ENCODE results near the gene ZMYM1.

The ZMYM1 gene

DNA sequence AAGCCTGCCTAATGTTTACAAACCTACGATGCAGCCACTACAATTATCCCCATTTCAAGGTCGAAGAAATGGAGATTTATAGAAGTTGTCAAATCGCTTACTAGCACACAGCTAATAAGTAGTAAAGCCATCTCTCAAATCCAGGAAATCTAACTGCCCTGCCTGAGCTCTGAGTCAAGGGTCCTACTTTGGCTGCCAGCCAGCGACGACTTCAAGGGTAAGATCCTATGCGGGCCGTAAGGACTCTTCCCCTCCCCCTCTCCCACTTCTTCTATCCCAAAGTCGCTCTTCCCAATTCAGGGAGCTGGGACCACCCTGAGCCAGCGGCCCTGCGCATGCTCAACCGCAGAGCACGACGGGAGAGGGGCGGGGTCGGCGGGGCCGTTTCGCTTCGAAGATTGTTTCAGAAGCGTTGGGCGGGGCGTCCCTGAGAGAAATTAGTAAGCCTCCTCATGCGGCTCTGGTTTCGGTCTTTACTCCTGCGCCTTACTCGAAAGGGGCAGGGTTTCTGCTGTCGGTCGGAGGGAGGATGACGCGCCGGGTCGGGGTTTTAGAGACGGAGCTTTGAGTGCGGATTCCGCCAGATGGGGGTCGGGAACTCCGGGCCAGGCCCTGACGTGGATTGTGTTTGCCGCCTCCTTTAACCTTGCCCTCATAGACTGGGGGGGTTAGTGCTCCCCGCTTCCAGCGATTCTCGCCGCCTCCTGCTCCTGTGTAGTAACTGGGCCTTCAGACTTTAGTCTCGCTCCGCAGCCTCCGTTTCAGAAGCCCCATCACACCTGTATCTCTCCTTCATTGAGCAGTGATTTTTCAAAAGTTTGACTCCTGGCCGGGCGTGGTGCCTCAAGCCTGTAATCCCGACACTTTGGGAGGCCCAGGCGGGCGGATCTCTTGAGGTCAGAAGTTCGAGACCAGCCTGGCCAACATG lies at the start of gene ZMYM1:
Gene ZMYM1, plus strand, starts transcription at position 383 of the 928 bp plus-strand sequence. CDS start 14,603 bp downstream, outside the sequence.
- TF ChIP-seq ZNF70 (CRISPR knock-in tag; IDR thresholded peaks at IDR 0.05), result peak; percentile 90
- no peak for TF ChIP-seq RARB (CRISPR knock-in tag; IDR thresholded peaks at IDR 0.05)
- TF ChIP-seq, protein P1, sequence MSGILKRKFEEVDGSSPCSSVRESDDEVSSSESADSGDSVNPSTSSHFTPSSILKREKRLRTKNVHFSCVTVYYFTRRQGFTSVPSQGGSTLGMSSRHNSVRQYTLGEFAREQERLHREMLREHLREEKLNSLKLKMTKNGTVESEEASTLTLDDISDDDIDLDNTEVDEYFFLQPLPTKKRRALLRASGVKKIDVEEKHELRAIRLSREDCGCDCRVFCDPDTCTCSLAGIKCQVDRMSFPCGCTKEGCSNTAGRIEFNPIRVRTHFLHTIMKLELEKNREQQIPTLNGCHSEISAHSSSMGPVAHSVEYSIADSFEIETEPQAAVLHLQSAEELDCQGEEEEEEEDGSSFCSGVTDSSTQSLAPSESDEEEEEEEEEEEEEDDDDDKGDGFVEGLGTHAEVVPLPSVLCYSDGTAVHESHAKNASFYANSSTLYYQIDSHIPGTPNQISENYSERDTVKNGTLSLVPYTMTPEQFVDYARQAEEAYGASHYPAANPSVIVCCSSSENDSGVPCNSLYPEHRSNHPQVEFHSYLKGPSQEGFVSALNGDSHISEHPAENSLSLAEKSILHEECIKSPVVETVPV (CRISPR knock-in tag; IDR thresholded peaks at IDR 0.05), result no peak
- TF ChIP-seq, protein P2, sequence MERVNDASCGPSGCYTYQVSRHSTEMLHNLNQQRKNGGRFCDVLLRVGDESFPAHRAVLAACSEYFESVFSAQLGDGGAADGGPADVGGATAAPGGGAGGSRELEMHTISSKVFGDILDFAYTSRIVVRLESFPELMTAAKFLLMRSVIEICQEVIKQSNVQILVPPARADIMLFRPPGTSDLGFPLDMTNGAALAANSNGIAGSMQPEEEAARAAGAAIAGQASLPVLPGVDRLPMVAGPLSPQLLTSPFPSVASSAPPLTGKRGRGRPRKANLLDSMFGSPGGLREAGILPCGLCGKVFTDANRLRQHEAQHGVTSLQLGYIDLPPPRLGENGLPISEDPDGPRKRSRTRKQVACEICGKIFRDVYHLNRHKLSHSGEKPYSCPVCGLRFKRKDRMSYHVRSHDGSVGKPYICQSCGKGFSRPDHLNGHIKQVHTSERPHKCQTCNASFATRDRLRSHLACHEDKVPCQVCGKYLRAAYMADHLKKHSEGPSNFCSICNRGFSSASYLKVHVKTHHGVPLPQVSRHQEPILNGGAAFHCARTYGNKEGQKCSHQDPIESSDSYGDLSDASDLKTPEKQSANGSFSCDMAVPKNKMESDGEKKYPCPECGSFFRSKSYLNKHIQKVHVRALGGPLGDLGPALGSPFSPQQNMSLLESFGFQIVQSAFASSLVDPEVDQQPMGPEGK (CRISPR knock-in tag; IDR thresholded peaks at IDR 0.05; ENCODE audit: borderline replicate concordance), result peak; percentile 39; the same call in 1 of the 2 replicates
- peak; percentile 97 for ATAC-seq

GRCh38 chr1:35029761-35030160 lies 49.4 kb upstream of the ZMYM1 start:
- no peak for TF ChIP-seq CREB5 (CRISPR knock-in tag; IDR thresholded peaks at IDR 0.05; ENCODE audit: low read depth)
- no peak for TF ChIP-seq RARB (CRISPR knock-in tag; IDR thresholded peaks at IDR 0.05)
- TF ChIP-seq TCF4 (CRISPR knock-in tag; IDR thresholded peaks at IDR 0.05; ENCODE audit: borderline replicate concordance), result no peak
- TF ChIP-seq, protein P1 (CRISPR knock-in tag; IDR thresholded peaks at IDR 0.05), result no peak
- no peak for TF ChIP-seq SNAI2 (CRISPR knock-in tag; IDR thresholded peaks at IDR 0.05)
- TF ChIP-seq CSDC2 (CRISPR knock-in tag; IDR thresholded peaks at IDR 0.05), result no peak
- TF ChIP-seq BACH2 (CRISPR knock-in tag; IDR thresholded peaks at IDR 0.05; ENCODE audit: borderline replicate concordance), result no peak
- TF ChIP-seq, protein P3, sequence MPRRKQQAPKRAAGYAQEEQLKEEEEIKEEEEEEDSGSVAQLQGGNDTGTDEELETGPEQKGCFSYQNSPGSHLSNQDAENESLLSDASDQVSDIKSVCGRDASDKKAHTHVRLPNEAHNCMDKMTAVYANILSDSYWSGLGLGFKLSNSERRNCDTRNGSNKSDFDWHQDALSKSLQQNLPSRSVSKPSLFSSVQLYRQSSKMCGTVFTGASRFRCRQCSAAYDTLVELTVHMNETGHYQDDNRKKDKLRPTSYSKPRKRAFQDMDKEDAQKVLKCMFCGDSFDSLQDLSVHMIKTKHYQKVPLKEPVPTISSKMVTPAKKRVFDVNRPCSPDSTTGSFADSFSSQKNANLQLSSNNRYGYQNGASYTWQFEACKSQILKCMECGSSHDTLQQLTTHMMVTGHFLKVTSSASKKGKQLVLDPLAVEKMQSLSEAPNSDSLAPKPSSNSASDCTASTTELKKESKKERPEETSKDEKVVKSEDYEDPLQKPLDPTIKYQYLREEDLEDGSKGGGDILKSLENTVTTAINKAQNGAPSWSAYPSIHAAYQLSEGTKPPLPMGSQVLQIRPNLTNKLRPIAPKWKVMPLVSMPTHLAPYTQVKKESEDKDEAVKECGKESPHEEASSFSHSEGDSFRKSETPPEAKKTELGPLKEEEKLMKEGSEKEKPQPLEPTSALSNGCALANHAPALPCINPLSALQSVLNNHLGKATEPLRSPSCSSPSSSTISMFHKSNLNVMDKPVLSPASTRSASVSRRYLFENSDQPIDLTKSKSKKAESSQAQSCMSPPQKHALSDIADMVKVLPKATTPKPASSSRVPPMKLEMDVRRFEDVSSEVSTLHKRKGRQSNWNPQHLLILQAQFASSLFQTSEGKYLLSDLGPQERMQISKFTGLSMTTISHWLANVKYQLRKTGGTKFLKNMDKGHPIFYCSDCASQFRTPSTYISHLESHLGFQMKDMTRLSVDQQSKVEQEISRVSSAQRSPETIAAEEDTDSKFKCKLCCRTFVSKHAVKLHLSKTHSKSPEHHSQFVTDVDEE (CRISPR knock-in tag; IDR thresholded peaks at IDR 0.05), result no peak
- no peak for TF ChIP-seq OSR1 (CRISPR knock-in tag; IDR thresholded peaks at IDR 0.05)
- TF ChIP-seq, protein P4, sequence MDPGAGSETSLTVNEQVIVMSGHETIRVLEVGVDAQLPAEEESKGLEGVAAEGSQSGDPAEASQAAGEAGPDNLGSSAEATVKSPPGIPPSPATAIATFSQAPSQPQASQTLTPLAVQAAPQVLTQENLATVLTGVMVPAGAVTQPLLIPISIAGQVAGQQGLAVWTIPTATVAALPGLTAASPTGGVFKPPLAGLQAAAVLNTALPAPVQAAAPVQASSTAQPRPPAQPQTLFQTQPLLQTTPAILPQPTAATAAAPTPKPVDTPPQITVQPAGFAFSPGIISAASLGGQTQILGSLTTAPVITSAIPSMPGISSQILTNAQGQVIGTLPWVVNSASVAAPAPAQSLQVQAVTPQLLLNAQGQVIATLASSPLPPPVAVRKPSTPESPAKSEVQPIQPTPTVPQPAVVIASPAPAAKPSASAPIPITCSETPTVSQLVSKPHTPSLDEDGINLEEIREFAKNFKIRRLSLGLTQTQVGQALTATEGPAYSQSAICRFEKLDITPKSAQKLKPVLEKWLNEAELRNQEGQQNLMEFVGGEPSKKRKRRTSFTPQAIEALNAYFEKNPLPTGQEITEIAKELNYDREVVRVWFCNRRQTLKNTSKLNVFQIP (CRISPR knock-in tag; IDR thresholded peaks at IDR 0.05; ENCODE audit: borderline replicate concordance, low read depth), result no peak
- no peak for TF ChIP-seq ZNF565 (CRISPR knock-in tag; conservative IDR thresholded peaks at IDR 0.05; ENCODE audit: low read depth)
- no peak for ATAC-seq

- no peak for ATAC-seq
- TF ChIP-seq RARB (CRISPR knock-in tag; IDR thresholded peaks at IDR 0.05) (no peak), ZFP30 (CRISPR knock-in tag; IDR thresholded peaks at IDR 0.05) (no peak), BACH2 (CRISPR knock-in tag; IDR thresholded peaks at IDR 0.05; ENCODE audit: borderline replicate concordance) (no peak), TCF4 (CRISPR knock-in tag; IDR thresholded peaks at IDR 0.05; ENCODE audit: borderline replicate concordance) (no peak), OSR1 (CRISPR knock-in tag; IDR thresholded peaks at IDR 0.05) (no peak), ARNTL (CRISPR knock-in tag; IDR thresholded peaks at IDR 0.05; ENCODE audit: borderline replicate concordance, low read depth) (no peak), ISL1 (CRISPR knock-in tag; IDR thresholded peaks at IDR 0.05) (no peak), ZNF8 (CRISPR knock-in tag; IDR thresholded peaks at IDR 0.05) (no peak), CREB5 (CRISPR knock-in tag; IDR thresholded peaks at IDR 0.05; ENCODE audit: low read depth) (no peak)
- TF ChIP-seq, protein P1 (CRISPR knock-in tag; IDR thresholded peaks at IDR 0.05), result no peak
- TF ChIP-seq, protein P4 (CRISPR knock-in tag; IDR thresholded peaks at IDR 0.05; ENCODE audit: borderline replicate concordance, low read depth), result no peak
Observed at GRCh38 chr1:35030338-35030737, 48.8 kb upstream of the ZMYM1 start.
